K562 (cell line): ENCODE data around the gene SRRM5. TPM values are rescaled to one million over a fixed set of nuclear protein-coding genes. Genes with fewer than 3 reads are reported as not detected.

Experiments used
- ATF7 ChIP-seq: fragments of 450-650 bp; IDR thresholded peaks from 2 replicates; pipeline ENCODE4 v1.7.1; 2014; ENCODE audit warnings: mild to moderate bottlenecking, moderate library complexity
- EGR1 ChIP-seq: fragments of 450-650 bp; conservative IDR thresholded peaks from 2 replicates; pipeline ENCODE4 v1.6.1; 2017; ENCODE audit warnings: mild to moderate bottlenecking
- HNRNPH1 ChIP-seq: fragments of 200-400 bp; formaldehyde crosslinking; optimal IDR thresholded peaks from 2 replicates; pipeline ENCODE3; 2017; ENCODE audit warnings: low read depth, mild to moderate bottlenecking, low read length, moderate library complexity
- RBBP5 ChIP-seq: fragments of 200-600 bp; sonication (generic); IDR thresholded peaks from 2 replicates; pipeline ENCODE4 v1.6.1; 2012; ENCODE audit warnings: borderline replicate concordance, mild to moderate bottlenecking, low read length, control low read depth, inconsistent platforms; ENCODE audit not compliant: insufficient read depth, poor library complexity, severe bottlenecking
- TAF7 ChIP-seq: fragments of 450-650 bp; IDR thresholded peaks from 2 replicates; pipeline ENCODE4 v1.6.1; 2016; ENCODE audit warnings: missing genetic modification characterization, missing compliant biosample characterization
- TFE3 ChIP-seq: fragments of 450-650 bp; formaldehyde crosslinking; IDR thresholded peaks from 2 replicates; pipeline ENCODE4 v1.4.0; 2020; ENCODE audit warnings: mild to moderate bottlenecking, mixed read lengths
- ZFP91 ChIP-seq: sonication (generic); formaldehyde crosslinking; IDR thresholded peaks from 2 replicates; pipeline ENCODE4 v1.8.0; 2022; ENCODE audit warnings: mild to moderate bottlenecking, missing genetic modification reagents
- ZNF384 ChIP-seq: IDR thresholded peaks from 2 replicates; pipeline ENCODE4 v1.6.1; 2012; ENCODE audit warnings: low read depth, low read length, improper control_type of control experiment
- ZNF398 ChIP-seq: fragments of 250-450 bp; sonication (Bioruptor Pico); IDR thresholded peaks from 2 replicates; pipeline ENCODE4 v1.8.0; 2021; ENCODE audit warnings: moderate library complexity, mild to moderate bottlenecking, inconsistent platforms
- ZNF592 ChIP-seq: fragments of 450-650 bp; IDR thresholded peaks from 2 replicates; pipeline ENCODE4 v1.6.1; 2017; ENCODE audit warnings: antibody characterized with exemption, mild to moderate bottlenecking
- polyA plus RNA-seq, 8 experiments: library from polyadenylated mRNA; depleted of rRNA in 4 of 8; stranded (reverse) in 5 of 8; unstranded in 3 of 8; fragments of >200 nt; fragmentation: Nextera tagmentation in 2 of 8; fragmentation: Illumina TruSeq in 1 of 8; extraction: Ambion mirVana in 2 of 8; extraction: Trizol in 1 of 8; gene quantifications; 2 replicates each; pipeline versions ENCODE4 v1.2.1 to v1.2.3, GENCODE V29; 2011 to 2014; ENCODE audit warnings: inconsistent platforms in 1 of 8, missing spikeins in 1 of 8
- total RNA-seq, 7 experiments: library from RNA; depleted of rRNA in 6 of 7; stranded (reverse); fragments of >200 nt in 6 of 7; fragmentation: Illumina TruSeq in 2 of 7; extraction: Trizol in 2 of 7; gene quantifications; 2 replicates each; pipeline versions ENCODE4 v1.2.1 to v1.2.3, GENCODE V29; 2011 to 2021; ENCODE audit warnings: low replicate concordance in 1 of 7
- TF ChIP-seq, protein P1 (sequence below): fragments of 450-650 bp; IDR thresholded peaks from 2 replicates; pipeline ENCODE4 v1.7.0; 2016; ENCODE audit warnings: borderline replicate concordance
- TF ChIP-seq, protein P2 (sequence below), 3 experiments: IDR thresholded peaks in 2 of 3; conservative IDR thresholded peaks in 1 of 3; 2 replicates each; pipeline ENCODE4 v1.5.1; 2011 to 2012; ENCODE audit warnings: low read length in 3 of 3, mild to moderate bottlenecking in 3 of 3, control low read depth in 2 of 3, improper control_type of control experiment in 1 of 3, inconsistent platforms in 1 of 3, low read depth in 1 of 3, mixed read lengths in 1 of 3, moderate library complexity in 1 of 3; ENCODE audit not compliant: insufficient read depth in 2 of 3

The SRRM5 gene
- total and polyA plus RNA-seq, 9 of the 15 experiments (the other 6 are each of a cell fraction or from before 2014, with no cell fraction given), result 0.09 to 0.45 (median 0.18) TPM; not detected in 2

GRCh38 chr19:43619262-43620060 is 7.6 kb downstream of the SRRM5 start, which contains the start of gene ZNF428 (continued):
- no peak for TF ChIP-seq TFE3 (CRISPR knock-in tag)
- TF ChIP-seq ATF7, result peak; percentile 90
- no peak for TF ChIP-seq ZFP91 (CRISPR knock-in tag)
- TF ChIP-seq ZNF592, result peak; percentile 96
- TF ChIP-seq HNRNPH1, result no peak
- peak; percentile 56; the same call in 1 of the 2 replicates for TF ChIP-seq TAF7 (tag)
- peak; percentile 87 for TF ChIP-seq RBBP5
- TF ChIP-seq ZNF384, result no peak
- TF ChIP-seq EGR1, result peak; percentile 46
- TF ChIP-seq, protein P1, sequence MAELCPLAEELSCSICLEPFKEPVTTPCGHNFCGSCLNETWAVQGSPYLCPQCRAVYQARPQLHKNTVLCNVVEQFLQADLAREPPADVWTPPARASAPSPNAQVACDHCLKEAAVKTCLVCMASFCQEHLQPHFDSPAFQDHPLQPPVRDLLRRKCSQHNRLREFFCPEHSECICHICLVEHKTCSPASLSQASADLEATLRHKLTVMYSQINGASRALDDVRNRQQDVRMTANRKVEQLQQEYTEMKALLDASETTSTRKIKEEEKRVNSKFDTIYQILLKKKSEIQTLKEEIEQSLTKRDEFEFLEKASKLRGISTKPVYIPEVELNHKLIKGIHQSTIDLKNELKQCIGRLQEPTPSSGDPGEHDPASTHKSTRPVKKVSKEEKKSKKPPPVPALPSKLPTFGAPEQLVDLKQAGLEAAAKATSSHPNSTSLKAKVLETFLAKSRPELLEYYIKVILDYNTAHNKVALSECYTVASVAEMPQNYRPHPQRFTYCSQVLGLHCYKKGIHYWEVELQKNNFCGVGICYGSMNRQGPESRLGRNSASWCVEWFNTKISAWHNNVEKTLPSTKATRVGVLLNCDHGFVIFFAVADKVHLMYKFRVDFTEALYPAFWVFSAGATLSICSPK, result no peak
- TF ChIP-seq ZNF398 (CRISPR knock-in tag), result no peak
- TF ChIP-seq, protein P2, sequence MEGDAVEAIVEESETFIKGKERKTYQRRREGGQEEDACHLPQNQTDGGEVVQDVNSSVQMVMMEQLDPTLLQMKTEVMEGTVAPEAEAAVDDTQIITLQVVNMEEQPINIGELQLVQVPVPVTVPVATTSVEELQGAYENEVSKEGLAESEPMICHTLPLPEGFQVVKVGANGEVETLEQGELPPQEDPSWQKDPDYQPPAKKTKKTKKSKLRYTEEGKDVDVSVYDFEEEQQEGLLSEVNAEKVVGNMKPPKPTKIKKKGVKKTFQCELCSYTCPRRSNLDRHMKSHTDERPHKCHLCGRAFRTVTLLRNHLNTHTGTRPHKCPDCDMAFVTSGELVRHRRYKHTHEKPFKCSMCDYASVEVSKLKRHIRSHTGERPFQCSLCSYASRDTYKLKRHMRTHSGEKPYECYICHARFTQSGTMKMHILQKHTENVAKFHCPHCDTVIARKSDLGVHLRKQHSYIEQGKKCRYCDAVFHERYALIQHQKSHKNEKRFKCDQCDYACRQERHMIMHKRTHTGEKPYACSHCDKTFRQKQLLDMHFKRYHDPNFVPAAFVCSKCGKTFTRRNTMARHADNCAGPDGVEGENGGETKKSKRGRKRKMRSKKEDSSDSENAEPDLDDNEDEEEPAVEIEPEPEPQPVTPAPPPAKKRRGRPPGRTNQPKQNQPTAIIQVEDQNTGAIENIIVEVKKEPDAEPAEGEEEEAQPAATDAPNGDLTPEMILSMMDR (IDR thresholded peaks at IDR 0.05 in 2 of 3, conservative IDR thresholded peaks at IDR 0.05 in 1 of 3; ENCODE audit: insufficient read depth in 2 of 3, low read depth in 1 of 3, low read length in 3 of 3), result no peak
